CD14-positive monocyte (primary cell): Measurements from ENCODE around the gene MB21D2. TPM values are rescaled to one million over a fixed set of nuclear protein-coding genes. Genes with fewer than 3 reads are reported as not detected.

ENCODE experiments used
- DNase-seq, 3 donors: peaks; one replicate each; pipeline ENCODE4 v3.0.0-alpha.2; 2011 to 2022
- H2AFZ ChIP-seq: 2 replicates; pipeline ENCODE4 v1.6.0; 2012; ENCODE audit warnings: mild to moderate bottlenecking, low read depth, low read length, inconsistent platforms; ENCODE audit not compliant: insufficient read depth, poor library complexity, severe bottlenecking
- H3K27ac ChIP-seq, 2 donors: 1 replicate in 1 of 2; 2 replicates in 1 of 2; pipeline ENCODE4 v1.5.1; 2012 to 2013; ENCODE audit warnings: low read length in 2 of 2, control low read depth in 1 of 2, inconsistent platforms in 1 of 2, low read depth in 1 of 2, mild to moderate bottlenecking in 1 of 2
- H3K27me3 ChIP-seq, 2 donors: one replicate each; pipeline versions ENCODE4 v1.6.0 to v1.6.1; 2011 to 2013; ENCODE audit warnings: low read length in 2 of 2; ENCODE audit not compliant: control insufficient read depth in 2 of 2, insufficient read depth in 2 of 2
- H3K36me3 ChIP-seq, 2 donors: replicated peaks in 1 of 2; 1 replicate in 1 of 2; 2 replicates in 1 of 2; pipeline versions ENCODE4 v1.5.1 to v1.6.1; 2012 to 2013; ENCODE audit warnings: low read length in 2 of 2, control low read depth in 1 of 2, inconsistent platforms in 1 of 2, mild to moderate bottlenecking in 1 of 2; ENCODE audit not compliant: insufficient read depth in 2 of 2, control insufficient read depth in 1 of 2
- H3K4me1 ChIP-seq, 2 donors: 1 replicate in 1 of 2; 2 replicates in 1 of 2; pipeline versions ENCODE4 v1.5.1 to v1.6.1; 2012 to 2013; ENCODE audit warnings: low read length in 2 of 2, control low read depth in 1 of 2, inconsistent platforms in 1 of 2, mild to moderate bottlenecking in 1 of 2, moderate library complexity in 1 of 2; ENCODE audit not compliant: insufficient read depth in 2 of 2, control insufficient read depth in 1 of 2
- H3K4me2 ChIP-seq: replicated peaks from 2 replicates; pipeline ENCODE3; 2012; ENCODE audit warnings: low read length, moderate library complexity, mild to moderate bottlenecking; ENCODE audit not compliant: poor library complexity, severe bottlenecking; ENCODE audit errors: extremely low read depth
- H3K4me3 ChIP-seq, 3 experiments: fragments of 200-600 bp in 1 of 3; sonication (generic) in 1 of 3; replicated peaks in 1 of 3; 1 replicate in 2 of 3; 2 replicates in 1 of 3; pipeline ENCODE4 v1.5.1; 2011 to 2013; ENCODE audit warnings: low read length in 3 of 3, mild to moderate bottlenecking in 3 of 3, control low read depth in 2 of 3, low read depth in 2 of 3, inconsistent platforms in 1 of 3, moderate library complexity in 1 of 3
- H3K79me2 ChIP-seq: 2 replicates; pipeline ENCODE4 v1.6.0; 2012; ENCODE audit warnings: mild to moderate bottlenecking, control low read depth, inconsistent platforms, low read length, moderate library complexity; ENCODE audit not compliant: insufficient read depth
- H3K9ac ChIP-seq: 2 replicates; pipeline ENCODE4 v1.6.0; 2017; ENCODE audit warnings: low read length, mild to moderate bottlenecking; ENCODE audit not compliant: insufficient read depth, poor library complexity, severe bottlenecking
- H3K9me3 ChIP-seq, 2 donors: replicated peaks in 1 of 2; 1 replicate in 1 of 2; 2 replicates in 1 of 2; pipeline versions ENCODE4 v1.5.1 to v1.6.1; 2012 to 2013; ENCODE audit warnings: low read length in 2 of 2, control low read depth in 1 of 2; ENCODE audit not compliant: control insufficient read depth in 1 of 2, insufficient read depth in 1 of 2
- H4K20me1 ChIP-seq: 2 replicates; pipeline ENCODE4 v1.6.0; 2012; ENCODE audit warnings: mild to moderate bottlenecking, low read length, control low read depth, moderate library complexity; ENCODE audit not compliant: insufficient read depth
- H3K27ac Mint-ChIP-seq, 7 donors: one replicate each; pipeline ENCODE4 v1.8.0; 2020; ENCODE audit warnings: mild to moderate bottlenecking in 7 of 7, mixed read lengths in 7 of 7, moderate library complexity in 6 of 7, inconsistent platforms in 2 of 7
- H3K27me3 Mint-ChIP-seq, 3 donors: one replicate each; pipeline ENCODE4 v1.8.0; 2021 to 2022; ENCODE audit warnings: low read depth in 3 of 3, mild to moderate bottlenecking in 3 of 3, mixed read lengths in 3 of 3, moderate library complexity in 3 of 3, inconsistent platforms in 1 of 3
- H3K36me3 Mint-ChIP-seq, 2 donors: one replicate each; pipeline ENCODE4 v1.8.0; 2020; ENCODE audit warnings: mixed read lengths in 2 of 2, inconsistent platforms in 1 of 2, mild to moderate bottlenecking in 1 of 2
- H3K4me1 Mint-ChIP-seq: one replicate; pipeline ENCODE4 v1.8.0; 2020; ENCODE audit warnings: mild to moderate bottlenecking, mixed read lengths
- H3K4me3 Mint-ChIP-seq, 2 donors: one replicate each; pipeline ENCODE4 v1.8.0; 2020; ENCODE audit warnings: mild to moderate bottlenecking in 2 of 2, mixed read lengths in 2 of 2, moderate library complexity in 1 of 2
- H3K9me3 Mint-ChIP-seq, 7 donors: one replicate each; pipeline ENCODE4 v1.8.0; 2020 to 2022; ENCODE audit warnings: mixed read lengths in 7 of 7, mild to moderate bottlenecking in 6 of 7, moderate library complexity in 6 of 7, inconsistent platforms in 2 of 7
- CTCF ChIP-seq: fragments of 200-600 bp; IDR thresholded peaks from one replicate; pipeline ENCODE4 v1.8.0; 2022; ENCODE audit warnings: antibody characterized with exemption, mild to moderate bottlenecking
- WGBS: methylation state at CpG from one replicate; pipeline ENCODE4 v1.1.5; 2013; ENCODE audit warnings: missing lambda C conversion rate; ENCODE audit not compliant: insufficient coverage; 5-methylcytosine and 5-hydroxymethylcytosine counted together
- intact Hi-C, 2 donors: fragments of 100-400 bp; cut with micrococcal nuclease; formaldehyde crosslinking; loops; one replicate each; pipeline versions ENCODE4 v1.15.0 to v1.15.1; 2023
- polyA plus RNA-seq, 3 donors: library from polyadenylated mRNA; depleted of rRNA in 1 of 3; unstranded in 2 of 3; stranded (reverse) in 1 of 3; fragments of 300-500 nt in 2 of 3; fragments of >200 nt in 1 of 3; fragmentation: Illumina TruSeq in 2 of 3; gene quantifications; 1 replicate in 2 of 3; 2 replicates in 1 of 3; pipeline ENCODE4 v1.2.3, GENCODE V29; 2012 to 2021

MB21D2 gene
- polyA plus RNA-seq, 3 donors, result 0.37 to 0.77 (median 0.59) TPM

GRCh38 chr3:192881159-192881786, 36.4 kb downstream of the MB21D2 start:
- Histone ChIP-seq H3K36me3 (no peaks in the 10 kb centered on the region), H3K27me3 (no peaks in the 10 kb centered on the region), H2AFZ (no peak overlapping the region), H4K20me1 (no peaks in the 10 kb centered on the region), H3K4me2 (no peak overlapping the region), H3K27ac (no peak overlapping the region), H3K4me3 (no peak overlapping the region), H3K9ac (no peak overlapping the region), H3K9me3 (no peaks in the 10 kb centered on the region), H3K4me1 (no peaks in the 10 kb centered on the region), H3K79me2 (no peaks in the 10 kb centered on the region)
- Mint-ChIP-seq H3K9me3 (peaks cover 0 to 3% (median 0%) of the 10 kb centered on the region in 7 donors), H3K4me1 (no peaks in the 10 kb centered on the region), H3K27me3 (peaks cover 3 to 7% (median 4%) of the 10 kb centered on the region in 3 donors), H3K36me3 (no peaks in the 10 kb centered on the region), H3K27ac (no peak overlapping the region), H3K4me3 (no peak overlapping the region)
- no peak for DNase-seq
- 93% methylated on average over 6 of the region's 7 CpGs for WGBS
- intact Hi-C loops, result no loop called here
- no peak for TF ChIP-seq CTCF

GRCh38 chr3:192880313-192880712, 37.3 kb downstream of the MB21D2 start:
- Histone ChIP-seq H3K36me3 (no peaks in the 10 kb centered on the region), H3K27ac (no peak overlapping the region), H3K9ac (no peak overlapping the region), H3K4me2 (no peak overlapping the region), H3K79me2 (no peaks in the 10 kb centered on the region), H3K27me3 (no peaks in the 10 kb centered on the region), H4K20me1 (no peaks in the 10 kb centered on the region), H3K9me3 (no peaks in the 10 kb centered on the region), H3K4me1 (no peaks in the 10 kb centered on the region), H2AFZ (no peak overlapping the region), H3K4me3 (no peak overlapping the region)
- no peak overlapping the region for H3K27ac Mint-ChIP-seq
- no peak overlapping the region for H3K4me3 Mint-ChIP-seq
- WGBS, result 85% methylated on average over 4 of the region's 6 CpGs
- H3K4me1 Mint-ChIP-seq, result no peaks in the 10 kb centered on the region
- peaks cover 0 to 3% (median 0%) of the 10 kb centered on the region in 7 donors for H3K9me3 Mint-ChIP-seq
- no peak for TF ChIP-seq CTCF
- no peak for DNase-seq
- H3K27me3 Mint-ChIP-seq, result peaks cover 3 to 7% (median 4%) of the 10 kb centered on the region in 3 donors
- no peaks in the 10 kb centered on the region for H3K36me3 Mint-ChIP-seq
- intact Hi-C loops, result no loop called here
